Germinal center (tissue), 1 donor: Measurements from ENCODE around the gene CXCR4.

Experiments used
- DNase-seq: peaks from one replicate; pipeline ENCODE4 v3.0.0; 2012; ENCODE audit warnings: mixed read lengths, low spot score

The CXCR4 gene

DNA sequence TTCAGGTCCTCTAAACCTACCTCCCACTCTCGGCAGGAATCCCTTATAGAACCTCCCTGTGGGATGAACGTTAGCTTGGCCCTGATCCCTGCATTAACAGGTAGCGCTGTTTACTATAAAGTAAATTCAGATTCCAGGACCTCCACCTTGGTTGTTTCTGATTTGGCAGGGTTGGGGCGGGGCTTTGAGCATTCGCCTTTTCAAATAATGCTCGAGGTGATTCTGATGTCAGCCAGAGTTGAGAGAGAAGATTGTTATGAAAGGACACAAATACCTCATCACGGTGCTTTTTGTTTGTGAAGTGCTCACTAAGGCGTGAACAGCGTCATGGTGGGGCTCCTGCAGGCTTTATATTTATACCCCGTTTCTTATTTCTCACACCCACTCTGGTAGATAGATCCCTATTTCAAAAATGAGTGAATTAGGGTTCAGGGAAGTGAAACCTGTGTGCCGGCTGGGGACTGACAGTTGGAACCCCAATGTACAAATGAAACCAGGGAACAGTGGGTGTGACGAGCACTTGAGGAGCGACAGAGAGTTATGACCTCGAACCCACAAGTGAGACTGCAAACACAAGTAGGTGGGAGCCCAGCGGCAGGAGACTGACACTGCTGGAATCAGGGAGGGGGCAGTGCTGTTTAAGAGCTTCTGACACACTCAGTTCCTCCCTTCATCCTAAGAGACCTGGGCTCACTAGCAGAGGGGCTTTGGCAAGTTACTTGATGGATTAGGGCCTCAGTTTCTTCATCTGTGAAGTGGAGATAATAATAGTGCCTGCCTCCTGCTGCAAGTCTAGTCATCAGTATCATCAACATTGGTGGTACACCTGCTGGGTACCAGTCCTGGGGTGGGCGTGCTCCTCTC is 14.2 kb upstream of the CXCR4 start:
- peak; percentile 84 for DNase-seq

DNA sequence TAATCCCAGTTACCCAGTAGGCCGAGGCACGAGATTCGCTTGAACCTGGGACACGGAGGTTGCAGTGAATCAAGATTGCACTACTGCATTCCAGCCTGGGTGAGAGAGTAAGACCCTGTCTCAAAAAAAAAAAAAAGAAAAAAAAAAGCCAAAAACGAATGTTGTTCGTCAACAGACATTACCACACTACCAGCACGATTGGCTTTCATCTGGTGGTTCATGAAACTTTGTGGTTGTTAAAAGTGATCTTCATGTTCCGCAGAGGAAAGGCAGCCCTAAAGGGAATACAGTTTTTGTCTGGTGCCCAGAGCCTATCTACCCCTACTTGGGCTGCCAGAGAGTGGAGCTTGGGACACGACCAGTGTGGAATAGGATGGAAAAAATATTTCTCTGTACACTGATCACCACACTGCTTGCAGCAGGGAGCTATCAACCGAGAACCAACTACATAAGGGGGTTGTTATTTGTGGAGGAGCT is 13.6 kb upstream of the CXCR4 start:
- no peak for DNase-seq

DNA sequence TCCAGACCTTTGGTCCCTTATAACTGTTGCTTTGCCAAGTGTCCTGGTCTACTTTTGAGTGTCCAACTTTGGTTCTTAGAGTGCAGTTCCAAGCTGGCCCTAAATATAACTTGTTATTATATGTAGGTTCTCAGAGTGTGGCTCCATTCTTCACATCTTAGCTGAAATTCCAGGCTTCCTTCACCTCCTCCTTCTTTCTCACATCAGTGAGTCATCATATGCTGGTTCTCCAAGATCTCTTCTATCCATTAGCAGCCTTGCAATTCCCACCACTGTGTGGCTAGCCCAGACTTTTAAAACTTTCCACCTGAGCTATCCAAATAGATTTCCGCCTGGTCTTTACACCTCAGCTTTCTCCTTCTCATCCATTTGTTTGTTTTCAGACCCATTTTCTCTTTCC is 12.6 kb upstream of the CXCR4 start:
- no peak for DNase-seq

DNA sequence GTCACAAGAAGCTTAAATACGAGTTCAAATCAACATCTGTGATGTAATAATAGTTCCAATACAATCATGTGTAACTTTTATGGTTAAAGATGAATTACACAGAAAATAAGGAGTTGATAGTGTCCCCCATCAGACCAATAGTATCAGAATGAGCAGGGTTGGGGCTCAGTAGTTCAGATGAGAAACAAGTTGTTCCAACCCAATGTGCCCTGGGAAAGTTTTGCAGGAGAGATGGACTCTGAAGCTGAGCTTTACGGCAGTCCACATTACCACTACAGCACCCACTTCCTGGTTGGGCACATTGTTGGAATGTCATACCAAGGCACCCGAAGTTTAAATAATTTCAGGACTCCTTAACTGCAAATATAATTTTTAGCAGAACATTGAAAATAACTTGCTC is 12.1 kb upstream of the CXCR4 start:
- no peak for DNase-seq

DNA sequence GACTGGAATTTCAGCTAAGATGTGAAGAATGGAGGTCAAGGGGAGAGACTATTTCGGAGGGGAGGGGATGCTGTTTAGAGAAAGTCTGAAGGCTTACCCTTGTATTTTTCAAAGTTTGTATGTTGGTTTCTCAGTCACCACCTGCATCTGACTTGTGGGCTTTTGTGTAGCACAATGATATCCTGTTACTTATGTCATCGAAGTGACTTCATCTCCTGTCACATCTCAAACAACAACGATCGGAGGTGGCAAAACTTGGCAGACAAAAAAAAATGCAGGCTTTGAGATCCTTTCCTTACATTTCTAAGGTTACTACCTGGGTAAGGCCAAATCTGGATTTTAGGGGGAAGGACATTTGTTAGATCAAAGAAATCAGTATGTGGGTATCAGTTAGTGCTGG is 11.7 kb upstream of the CXCR4 start:
- no peak for DNase-seq

DNA sequence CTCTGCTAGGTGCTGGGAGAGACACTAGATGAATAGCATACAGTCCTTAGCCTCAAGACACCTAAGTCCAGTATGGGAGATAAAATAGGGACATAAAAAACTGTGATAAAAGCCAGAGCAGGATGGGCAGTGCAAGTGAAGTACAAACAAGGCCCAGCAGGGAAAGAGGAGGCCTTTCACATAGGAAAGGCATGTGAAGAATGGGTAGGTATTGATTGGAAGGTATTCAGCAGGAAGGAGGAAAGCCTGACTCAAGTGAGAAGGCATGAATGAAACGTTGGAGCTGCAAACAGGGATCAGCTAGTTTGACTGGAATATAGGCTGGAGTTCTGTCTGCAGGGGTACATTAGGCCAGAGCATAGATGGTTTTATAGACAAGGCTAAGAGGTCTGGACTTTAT is 11.0 kb upstream of the CXCR4 start:
- DNase-seq: no peak

GRCh38 chr2:136128366-136128765 is 10.4 kb upstream of the CXCR4 start:
- DNase-seq: no peak

- DNase-seq: no peak
Measured at GRCh38 chr2:136127356-136127755, 9.4 kb upstream of the CXCR4 start.

GRCh38 chr2:136126421-136126926 is 8.5 kb upstream of the CXCR4 start:
- no peak for DNase-seq

DNA sequence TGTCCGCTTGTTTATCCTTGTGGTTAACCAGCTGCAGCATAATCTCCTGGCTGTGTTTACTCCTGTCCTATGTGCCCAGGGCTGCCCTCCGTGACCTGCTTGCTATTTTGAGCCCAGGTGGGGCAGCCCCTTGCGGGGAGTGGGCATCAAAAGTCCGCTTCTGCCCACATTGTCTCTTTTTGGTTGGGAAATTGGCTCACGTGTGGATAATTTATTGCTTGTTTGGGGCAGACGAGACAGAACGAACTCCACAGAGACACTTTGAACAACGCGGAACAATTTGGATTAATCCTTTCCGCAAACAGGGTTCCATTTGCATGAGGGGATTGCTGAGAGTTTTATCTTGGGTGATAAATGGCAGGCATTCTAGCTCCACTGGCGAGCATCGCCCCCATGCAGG is 8.1 kb upstream of the CXCR4 start:
- DNase-seq: no peak

DNA sequence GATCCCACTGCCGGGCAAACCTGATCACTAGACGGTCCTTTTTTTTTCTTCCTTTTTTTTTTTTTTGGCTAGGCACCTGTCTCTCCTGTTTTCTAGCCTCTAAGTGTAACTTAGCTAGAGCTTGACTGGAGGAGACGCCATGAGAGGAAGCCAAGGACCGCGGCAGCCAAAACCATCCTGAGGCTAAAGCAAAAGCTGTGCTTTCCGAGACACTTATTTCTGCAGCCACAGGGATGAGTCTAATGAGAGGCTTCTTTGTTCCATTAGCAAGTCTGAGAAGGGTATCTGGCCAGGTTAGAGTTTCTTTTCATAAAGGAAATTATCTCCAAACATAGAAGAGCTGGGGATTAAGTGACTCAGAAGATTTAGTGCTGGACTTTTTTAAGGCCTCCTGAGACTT is 7.3 kb upstream of the CXCR4 start:
- no peak for DNase-seq

- DNase-seq: no peak
Measured at GRCh38 chr2:136124805-136125204, 6.9 kb upstream of the CXCR4 start.

DNA sequence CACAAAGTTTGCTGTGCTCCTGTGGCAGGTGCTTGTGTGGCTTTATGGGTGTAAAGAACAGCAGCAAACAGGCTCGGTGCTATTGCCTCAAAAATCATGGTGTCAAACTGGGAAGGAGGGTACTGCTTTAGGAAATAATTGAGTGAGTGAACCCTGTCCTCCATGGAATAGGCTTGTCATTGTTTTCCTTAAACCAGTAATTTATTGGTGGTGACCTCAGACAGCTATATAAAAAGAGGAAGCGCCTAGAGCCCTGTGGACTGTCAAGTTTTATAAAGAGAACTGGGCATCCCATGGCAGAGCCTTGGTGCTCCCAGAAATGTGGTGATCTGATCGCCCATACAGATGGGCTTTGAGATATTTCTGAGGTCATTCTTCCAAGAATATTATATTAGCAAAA is 4.7 kb upstream of the CXCR4 start:
- DNase-seq: no peak

DNA sequence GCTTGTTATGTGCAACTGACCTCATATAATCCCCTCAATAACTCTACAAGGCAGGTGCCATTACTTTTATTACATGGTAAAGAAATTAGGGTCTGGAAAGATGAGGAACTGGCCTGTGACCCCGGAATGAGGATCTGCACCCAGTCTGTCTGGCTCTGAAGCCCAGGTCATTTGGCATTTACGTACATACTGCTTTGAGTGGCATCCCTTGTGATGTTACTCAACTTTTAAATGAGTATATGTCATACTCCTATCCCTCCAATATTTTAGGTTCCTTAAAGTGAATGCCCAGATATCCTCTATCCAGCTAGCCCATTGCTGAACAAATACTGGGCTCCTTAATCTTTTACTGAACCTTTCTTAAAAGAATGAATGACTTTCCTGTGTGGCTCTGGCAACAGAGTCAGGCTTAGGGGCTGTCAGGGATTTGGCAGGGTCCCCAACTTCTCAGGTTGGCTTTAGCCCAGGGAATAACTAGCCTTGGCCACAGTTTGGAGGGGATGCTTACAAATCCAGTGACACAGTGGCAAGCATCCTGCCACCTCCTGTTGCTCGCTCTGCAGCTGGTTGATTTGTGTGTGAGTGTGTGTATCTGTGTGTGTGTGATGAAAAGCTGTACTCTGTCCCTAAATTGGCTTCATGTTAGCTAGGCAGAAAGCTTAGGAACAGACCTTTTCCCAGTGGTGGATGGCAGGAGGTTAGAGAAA is 3.4 kb upstream of the CXCR4 start:
- DNase-seq: no peak

DNA sequence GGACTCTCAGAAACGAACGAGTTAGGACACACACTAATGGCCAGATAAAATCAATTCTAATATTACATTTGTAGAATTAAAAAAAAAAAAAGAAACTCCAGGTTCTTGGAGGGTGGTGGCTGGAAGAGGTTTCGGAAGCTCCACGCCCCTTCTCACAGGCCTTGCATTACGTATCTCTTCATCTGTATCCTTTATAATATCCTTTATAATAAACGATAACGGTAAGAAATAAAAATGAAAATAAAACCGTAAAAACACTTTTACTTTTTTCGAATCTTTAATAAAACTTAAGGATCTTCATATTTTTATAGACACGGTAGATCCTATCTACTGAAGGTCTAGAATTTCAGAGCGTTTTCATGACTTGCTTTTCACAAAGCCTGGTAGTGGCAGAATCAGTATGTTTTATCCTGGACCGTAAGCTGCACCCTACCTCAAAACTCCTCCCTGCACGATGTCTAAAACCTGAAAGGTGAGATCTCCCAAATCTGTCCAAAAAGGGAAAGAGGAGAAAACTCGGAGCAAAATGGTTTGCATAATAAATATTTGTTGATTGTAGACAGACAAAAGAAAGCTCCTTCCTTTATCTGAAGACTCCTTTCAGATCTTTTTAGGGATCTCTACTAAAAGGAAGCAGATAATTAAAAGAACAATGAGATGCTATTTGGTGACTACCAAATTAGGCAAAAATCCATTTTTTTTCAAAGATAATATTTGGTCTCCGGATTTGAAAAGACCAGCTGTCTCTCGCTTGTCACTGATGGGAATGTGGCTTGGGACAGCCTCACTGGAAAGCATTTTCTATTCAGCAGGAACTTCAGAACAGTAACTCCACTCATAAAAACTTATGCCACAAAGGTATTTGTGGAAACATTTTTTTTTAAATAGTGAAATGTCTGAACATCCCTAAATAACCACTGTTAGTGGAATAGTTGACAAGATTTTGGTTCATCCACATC is 2.0 kb upstream of the CXCR4 start:
- no peak for DNase-seq

- peak; percentile 79 for DNase-seq
Measured at GRCh38 chr2:136118819-136119716, 1.1 kb upstream of the CXCR4 start.

DNA sequence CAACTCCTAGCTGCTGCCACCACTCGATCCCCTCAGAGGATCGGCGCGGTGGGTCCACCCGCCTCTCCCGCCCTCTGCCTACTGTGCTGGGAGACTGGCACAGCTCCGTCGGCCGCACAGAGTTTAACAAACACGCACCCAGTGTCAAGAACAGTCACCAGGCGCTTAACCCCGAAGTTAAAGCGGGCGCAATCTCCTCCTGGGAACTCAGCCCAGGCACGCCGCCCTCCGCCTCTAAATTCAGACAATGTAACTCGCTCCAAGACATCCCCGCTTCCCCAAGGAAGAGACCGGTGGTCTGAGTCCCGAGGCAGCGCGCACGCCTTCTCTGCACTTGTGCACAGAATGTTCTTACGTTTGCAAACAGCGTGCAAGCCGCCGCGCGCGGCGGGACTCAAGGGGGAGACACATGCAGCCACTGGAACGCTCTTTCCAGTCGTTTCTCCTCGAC is 533 bp downstream of the CXCR4 start:
- DNase-seq: peak; percentile 42

GRCh38 chr2:136116813-136117390 is 1.0 kb downstream of the CXCR4 start:
- DNase-seq: peak; percentile 67

GRCh38 chr2:136116151-136116812 is 1.7 kb downstream of the CXCR4 start:
- peak; percentile 27 for DNase-seq

GRCh38 chr2:136115183-136115761 is 2.7 kb downstream of the CXCR4 start:
- no peak for DNase-seq
